HG03571 (cell line): ENCODE results near the gene PRR35.

Experiments
- ATAC-seq: cut with Tn5 transposase; IDR thresholded peaks from one replicate; pipeline ENCODE4 v1.9.1; 2021; ENCODE audit not compliant: unreplicated experiment

The PRR35 gene

GRCh38 chr16:527015-527903 lies 32.9 kb upstream of the PRR35 start, which contains the start of gene CAPN15:
Gene CAPN15, plus strand, starts transcription at chr16:527712. Its CDS starts 19,127 bp downstream, at chr16:546839.
- peak; percentile 59 for ATAC-seq

- ATAC-seq: no peak
Measured at GRCh38 chr16:528111-529011, 31.8 kb upstream of the PRR35 start.

GRCh38 chr16:529012-529575 lies 31.1 kb upstream of the PRR35 start:
- ATAC-seq: no peak

- ATAC-seq: no peak
Measured at GRCh38 chr16:530111-530817, 29.9 kb upstream of the PRR35 start.

GRCh38 chr16:531494-532125 lies 28.6 kb upstream of the PRR35 start:
- ATAC-seq: no peak

GRCh38 chr16:533391-534123 lies 26.6 kb upstream of the PRR35 start:
- no peak for ATAC-seq

- no peak for ATAC-seq
Measured at GRCh38 chr16:534135-534534, 26.1 kb upstream of the PRR35 start.

GRCh38 chr16:534856-535445 lies 25.2 kb upstream of the PRR35 start:
- ATAC-seq: no peak

GRCh38 chr16:535446-536405 lies 24.5 kb upstream of the PRR35 start:
- ATAC-seq: no peak

- ATAC-seq: no peak
Measured at GRCh38 chr16:536746-537145, 23.4 kb upstream of the PRR35 start.

- ATAC-seq: no peak
Measured at GRCh38 chr16:537415-538335, 22.5 kb upstream of the PRR35 start.

GRCh38 chr16:539901-540530 lies 20.2 kb upstream of the PRR35 start:
- ATAC-seq: no peak

- no peak for ATAC-seq
Measured at GRCh38 chr16:540645-541340, 19.4 kb upstream of the PRR35 start.

GRCh38 chr16:543301-544164 lies 16.7 kb upstream of the PRR35 start:
- ATAC-seq: no peak

GRCh38 chr16:544517-544916 lies 15.7 kb upstream of the PRR35 start:
- ATAC-seq: no peak
